Liver (tissue), 9 donors: ENCODE measurements around the gene LOXL4. TPM values are rescaled to one million over a fixed set of nuclear protein-coding genes. Genes with fewer than 3 reads are reported as not detected.
A peak's percentile ranks its signal among the peaks of the same experiment; 100 is the strongest.

Source experiments
- DNase-seq: peaks from one replicate; pipeline ENCODE4 v3.0.0-alpha.2; 2017; ENCODE audit warnings: low spot score
- H3K27ac ChIP-seq, 2 donors: one replicate each; pipeline ENCODE4 v1.7.0; 2013; ENCODE audit warnings: inconsistent platforms in 2 of 2, low read length in 2 of 2, control low read depth in 1 of 2, low read depth in 1 of 2, mild to moderate bottlenecking in 1 of 2
- H3K27me3 ChIP-seq, 4 donors: one replicate each; pipeline versions ENCODE4 v1.6.1 to v1.7.0; 2013; ENCODE audit warnings: low read length in 3 of 4, inconsistent platforms in 1 of 4, mild to moderate bottlenecking in 1 of 4, moderate library complexity in 1 of 4; ENCODE audit not compliant: control insufficient read depth in 4 of 4, insufficient read depth in 4 of 4
- H3K36me3 ChIP-seq, 4 donors: one replicate each; pipeline versions ENCODE4 v1.6.1 to v1.7.0; 2013; ENCODE audit warnings: low read length in 3 of 4, mild to moderate bottlenecking in 3 of 4, low read depth in 1 of 4, moderate library complexity in 1 of 4; ENCODE audit not compliant: control insufficient read depth in 4 of 4, insufficient read depth in 3 of 4
- H3K4me1 ChIP-seq, 4 donors: one replicate each; pipeline versions ENCODE4 v1.6.1 to v1.7.0; 2013; ENCODE audit warnings: low read length in 3 of 4, mild to moderate bottlenecking in 3 of 4, moderate library complexity in 1 of 4; ENCODE audit not compliant: control insufficient read depth in 4 of 4, insufficient read depth in 4 of 4
- H3K4me3 ChIP-seq, 3 donors: one replicate each; pipeline versions ENCODE4 v1.6.1 to v1.7.0; 2013; ENCODE audit warnings: low read length in 3 of 3, control low read depth in 1 of 3, low read depth in 1 of 3, mild to moderate bottlenecking in 1 of 3
- H3K9ac ChIP-seq, 2 donors: one replicate each; pipeline ENCODE4 v1.7.0; 2013; ENCODE audit warnings: low read length in 2 of 2, mild to moderate bottlenecking in 2 of 2, moderate library complexity in 2 of 2, control low read depth in 1 of 2, low read depth in 1 of 2
- H3K9me3 ChIP-seq, 4 donors: one replicate each; pipeline versions ENCODE4 v1.6.1 to v1.7.0; 2013; ENCODE audit warnings: low read length in 3 of 4; ENCODE audit not compliant: control insufficient read depth in 4 of 4
- ATF3 ChIP-seq: IDR thresholded peaks from 2 replicates; pipeline ENCODE4 v1.6.1; 2016; ENCODE audit warnings: antibody characterized with exemption
- CTCF ChIP-seq: fragments of 150-350 bp; IDR thresholded peaks from 2 replicates; pipeline ENCODE4 v1.5.1; 2017; ENCODE audit warnings: improper control_type of control experiment, low read depth, low read length; ENCODE audit not compliant: missing input control
- FOXA2 ChIP-seq: IDR thresholded peaks from 2 replicates; pipeline ENCODE4 v1.6.1; 2016; ENCODE audit warnings: antibody characterized with exemption
- GABPA ChIP-seq, 2 donors: IDR thresholded peaks in 1 of 2; conservative IDR thresholded peaks in 1 of 2; 2 replicates each; pipeline ENCODE4 v1.6.1; 2016; ENCODE audit warnings: antibody characterized with exemption in 2 of 2, mild to moderate bottlenecking in 1 of 2, moderate library complexity in 1 of 2
- HNF4A ChIP-seq, 2 donors: conservative IDR thresholded peaks; 2 replicates each; pipeline ENCODE4 v1.6.1; 2016; ENCODE audit warnings: antibody characterized with exemption in 2 of 2, mild to moderate bottlenecking in 2 of 2
- HNF4G ChIP-seq: IDR thresholded peaks from 2 replicates; pipeline ENCODE4 v1.6.1; 2016; ENCODE audit warnings: antibody characterized with exemption
- JUND ChIP-seq, 2 donors: IDR thresholded peaks; 2 replicates each; pipeline ENCODE4 v1.6.1; 2016; ENCODE audit warnings: antibody characterized with exemption in 2 of 2
- MAX ChIP-seq: IDR thresholded peaks from 2 replicates; pipeline ENCODE4 v1.6.1; 2016; ENCODE audit warnings: antibody characterized with exemption
- NR2F2 ChIP-seq: IDR thresholded peaks from 2 replicates; pipeline ENCODE4 v1.6.1; 2016; ENCODE audit warnings: antibody characterized with exemption
- RAD21 ChIP-seq, 2 donors: IDR thresholded peaks; 2 replicates each; pipeline ENCODE4 v1.6.1; 2016; ENCODE audit warnings: antibody characterized with exemption in 2 of 2, mild to moderate bottlenecking in 2 of 2
- REST ChIP-seq: IDR thresholded peaks from 2 replicates; pipeline ENCODE4 v1.6.1; 2016; ENCODE audit warnings: antibody characterized with exemption, mild to moderate bottlenecking
- RXRA ChIP-seq, 2 donors: IDR thresholded peaks; 2 replicates each; pipeline ENCODE4 v1.6.1; 2017 to 2018; ENCODE audit warnings: antibody characterized with exemption in 2 of 2, mild to moderate bottlenecking in 1 of 2
- SP1 ChIP-seq: IDR thresholded peaks from 2 replicates; pipeline ENCODE4 v1.6.1; 2018; ENCODE audit warnings: antibody characterized with exemption, mild to moderate bottlenecking
- YY1 ChIP-seq: IDR thresholded peaks from 2 replicates; pipeline ENCODE4 v1.6.1; 2016; ENCODE audit warnings: antibody characterized with exemption, mild to moderate bottlenecking
- ZBTB33 ChIP-seq: IDR thresholded peaks from 2 replicates; pipeline ENCODE4 v1.6.1; 2016; ENCODE audit warnings: antibody characterized with exemption
- WGBS: extraction: QIAGEN DNeasy Blood & Tissue Kit; methylation state at CpG from one replicate; pipeline ENCODE4 v1.1.7; 2013; 5-methylcytosine and 5-hydroxymethylcytosine counted together
- polyA plus RNA-seq, 2 donors: library from polyadenylated mRNA; stranded (reverse) in 1 of 2; unstranded in 1 of 2; fragments of 200-250 nt in 1 of 2; fragments of >200 nt in 1 of 2; fragmentation: Nextera tagmentation in 1 of 2; extraction: Ambion mirVana in 1 of 2; gene quantifications; one replicate each; pipeline versions ENCODE4 v1.2.1 to v1.2.3, GENCODE V29; 2013 to 2015
- total RNA-seq, 2 donors: library from RNA; depleted of rRNA; stranded (reverse); fragments of >200 nt; gene quantifications; one replicate each; pipeline ENCODE4 v1.2.3, GENCODE V29; 2014
- donor health status: healthy.
- donor health status: healthy.
- donor health status: healthy.
- donor health status: healthy.
- donor health status: healthy.

Gene LOXL4
- total and polyA plus RNA-seq, 4 donors, result 0.38 to 18.5 (median 1.0) TPM

GRCh38 chr10:98259606-98260315, 8.2 kb downstream of the LOXL4 start:
- no peak overlapping the region for H3K4me3 ChIP-seq
- 81% methylated on average over 14 of the region's 14 CpGs for WGBS
- TF ChIP-seq REST (no peak), RAD21 (IDR thresholded peaks at IDR 0.05) (no peak), NR2F2 (no peak), GABPA (IDR thresholded peaks at IDR 0.05 in 1 of 2, conservative IDR thresholded peaks at IDR 0.05 in 1 of 2) (no peak), YY1 (no peak), CTCF (no peak), HNF4G (no peak), JUND (IDR thresholded peaks at IDR 0.05) (no peak), RXRA (IDR thresholded peaks at IDR 0.05) (no peak), HNF4A (conservative IDR thresholded peaks at IDR 0.05) (no peak), FOXA2 (no peak), ATF3 (no peak), MAX (no peak), SP1 (no peak)
- DNase-seq, result no peak
- H3K36me3 ChIP-seq, result no peaks in the 10 kb centered on the region
- no peaks in the 10 kb centered on the region for H3K27me3 ChIP-seq
- no peak overlapping the region for H3K9ac ChIP-seq
- H3K27ac ChIP-seq, result no peak overlapping the region
- no peaks in the 10 kb centered on the region for H3K4me1 ChIP-seq
- no peaks in the 10 kb centered on the region for H3K9me3 ChIP-seq

GRCh38 chr10:98258683-98259454, 9.1 kb downstream of the LOXL4 start:
- no peak overlapping the region for H3K27ac ChIP-seq
- H3K27me3 ChIP-seq, result no peaks in the 10 kb centered on the region
- no peaks in the 10 kb centered on the region for H3K4me1 ChIP-seq
- TF ChIP-seq JUND (IDR thresholded peaks at IDR 0.05), result no peak
- TF ChIP-seq ZBTB33, result no peak
- TF ChIP-seq SP1, result no peak
- no peak overlapping the region for H3K4me3 ChIP-seq
- no peaks in the 10 kb centered on the region for H3K9me3 ChIP-seq
- H3K9ac ChIP-seq, result no peak overlapping the region
- peak; percentile 30 for DNase-seq
- WGBS, result 88% methylated on average over 13 of the region's 13 CpGs
- H3K36me3 ChIP-seq, result no peaks in the 10 kb centered on the region
